GM21360 (cell line): Measurements from ENCODE around the gene PPM1H.
A peak's percentile ranks its signal among the peaks of the same experiment; 100 is the strongest.

ENCODE experiments used
- ATAC-seq: cut with Tn5 transposase; IDR thresholded peaks from one replicate; pipeline ENCODE4 v1.9.1; 2021; ENCODE audit warnings: mild to moderate bottlenecking, moderate library complexity; ENCODE audit not compliant: unreplicated experiment

Gene PPM1H

DNA sequence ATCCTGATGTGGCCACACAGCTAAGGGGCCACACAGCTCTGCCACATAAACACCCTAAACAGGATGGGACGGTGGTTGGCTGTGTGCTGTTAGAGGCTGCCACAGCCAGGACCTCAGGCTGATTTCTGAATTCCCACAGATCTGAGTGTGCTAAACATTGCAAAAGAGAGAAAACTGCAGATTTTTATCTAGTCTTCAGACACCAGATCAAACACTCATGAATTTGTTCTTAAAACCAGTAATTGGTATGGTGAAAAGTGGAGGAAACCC lies 277.7 kb downstream of the PPM1H start:
- ATAC-seq: no peak

DNA sequence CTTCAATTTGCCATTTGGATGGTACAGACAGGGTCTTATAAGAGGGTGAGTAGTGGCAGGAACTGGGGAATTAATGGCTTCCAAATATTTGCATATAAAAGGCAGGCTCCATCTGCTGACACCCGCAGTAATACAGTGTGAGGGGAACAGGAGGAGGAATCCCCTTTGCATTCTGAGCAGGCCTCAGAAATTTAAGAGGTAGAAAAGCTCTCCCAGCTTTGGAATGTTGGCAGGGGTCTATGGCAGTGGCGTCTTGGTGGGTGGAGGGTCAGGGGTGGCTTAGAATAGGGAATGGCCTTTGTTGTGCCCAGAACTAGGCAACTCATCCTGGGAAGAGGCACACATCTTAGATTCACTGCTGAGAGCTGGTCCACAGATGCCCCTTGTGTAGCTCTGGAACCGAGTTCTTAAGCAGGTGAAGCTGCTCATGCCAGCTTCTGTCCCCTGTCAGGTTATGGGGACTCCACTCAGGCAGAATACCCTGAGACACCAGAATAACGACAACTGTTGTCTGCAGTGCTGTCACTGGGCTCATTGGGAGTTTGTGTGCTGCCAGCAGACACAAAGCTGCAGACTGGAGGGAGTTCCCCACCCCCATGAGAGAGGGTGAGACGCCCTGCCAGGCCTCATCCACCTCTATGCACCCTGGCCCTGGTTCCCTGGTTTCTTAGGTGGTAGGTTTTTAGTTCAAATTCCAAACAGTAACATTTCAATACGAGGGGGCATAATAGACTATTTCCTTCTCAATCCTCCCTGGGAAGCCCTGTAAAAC lies 278.2 kb downstream of the PPM1H start:
- ATAC-seq: no peak

DNA sequence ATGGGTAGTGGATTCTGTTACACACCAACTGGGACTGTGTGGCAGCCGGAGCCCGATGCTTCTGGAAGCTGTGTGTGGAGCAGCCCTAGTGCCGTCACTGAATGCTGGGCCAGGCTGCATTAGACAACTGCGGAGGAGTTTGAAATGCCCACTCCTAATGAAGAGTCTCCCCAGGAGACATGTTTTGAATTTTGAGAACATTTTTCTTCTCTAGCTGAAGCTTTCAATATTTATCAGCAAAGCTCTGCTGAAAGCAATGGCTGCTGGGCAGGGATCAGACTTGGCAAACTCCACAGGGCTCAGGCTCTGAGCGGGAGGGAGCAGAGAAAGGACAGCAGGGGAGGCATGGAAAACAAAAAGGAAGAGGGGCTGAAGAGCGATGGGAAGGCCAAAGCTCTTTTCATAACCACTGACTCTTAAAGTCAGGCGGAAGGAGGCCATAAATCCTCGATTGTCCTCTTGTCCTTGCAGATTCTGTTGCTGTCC lies 279.2 kb downstream of the PPM1H start:
- no peak for ATAC-seq

DNA sequence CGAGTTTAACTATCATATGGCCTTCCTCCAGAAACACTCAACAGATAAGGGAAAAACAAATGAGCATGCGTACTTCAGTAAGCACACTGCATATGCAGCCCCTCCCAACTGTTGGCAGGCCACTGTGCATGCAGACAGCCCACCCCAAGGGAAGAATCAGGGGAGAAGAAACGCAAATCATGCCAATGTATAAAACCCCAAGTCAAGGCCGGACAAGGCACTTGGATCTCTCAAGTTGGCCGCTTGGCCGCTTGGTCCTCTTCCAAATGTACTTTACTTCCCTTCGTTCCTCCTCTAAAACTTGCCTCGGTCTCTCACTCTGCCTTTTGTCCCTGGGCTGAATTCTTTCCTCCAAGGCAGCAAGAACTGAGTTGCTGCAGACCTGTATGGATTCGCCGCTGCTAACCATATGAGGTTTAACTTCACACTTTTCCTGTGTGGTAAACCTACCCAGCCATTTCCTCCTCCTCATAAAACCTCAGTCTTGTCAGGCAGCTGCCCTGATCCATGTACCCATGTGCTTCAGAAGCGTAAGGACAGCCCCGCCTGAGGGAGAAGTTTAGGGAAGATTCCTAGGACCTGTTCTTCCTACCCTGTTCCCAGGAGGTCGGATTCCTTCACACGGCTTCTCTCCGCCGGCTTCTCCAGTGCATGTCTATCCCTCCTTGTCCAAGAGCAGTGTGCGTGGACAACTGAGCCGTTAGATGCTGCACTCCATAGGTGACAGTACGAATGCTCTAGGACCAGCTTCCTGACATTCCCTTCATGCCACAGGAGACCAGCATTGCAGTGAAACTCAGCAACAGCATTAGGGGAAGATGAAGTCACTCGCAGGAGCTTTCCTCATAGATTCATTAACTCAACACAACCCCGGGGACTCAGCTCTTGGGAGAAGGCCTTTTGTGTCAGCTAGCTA lies 280.4 kb downstream of the PPM1H start:
- ATAC-seq: no peak

DNA sequence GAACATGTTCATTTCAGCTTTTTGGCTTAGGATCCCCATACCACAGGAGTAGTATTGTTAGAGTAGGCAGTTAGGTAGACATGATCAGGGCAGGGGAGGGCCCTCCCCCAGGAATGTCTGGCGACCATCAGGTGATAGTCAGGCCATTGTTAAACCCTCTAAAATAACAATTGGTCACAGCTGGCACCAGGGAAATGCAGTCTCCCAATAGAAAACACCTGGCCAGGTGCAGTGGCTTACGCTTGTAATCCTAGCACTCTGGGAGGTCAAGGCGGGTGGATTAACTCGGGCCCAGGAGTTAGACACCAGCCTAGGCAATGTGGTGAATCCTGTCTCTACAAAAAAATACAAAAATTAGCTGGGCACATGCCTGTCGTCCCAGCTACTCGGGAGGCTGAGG lies 281.2 kb downstream of the PPM1H start:
- ATAC-seq: no peak

DNA sequence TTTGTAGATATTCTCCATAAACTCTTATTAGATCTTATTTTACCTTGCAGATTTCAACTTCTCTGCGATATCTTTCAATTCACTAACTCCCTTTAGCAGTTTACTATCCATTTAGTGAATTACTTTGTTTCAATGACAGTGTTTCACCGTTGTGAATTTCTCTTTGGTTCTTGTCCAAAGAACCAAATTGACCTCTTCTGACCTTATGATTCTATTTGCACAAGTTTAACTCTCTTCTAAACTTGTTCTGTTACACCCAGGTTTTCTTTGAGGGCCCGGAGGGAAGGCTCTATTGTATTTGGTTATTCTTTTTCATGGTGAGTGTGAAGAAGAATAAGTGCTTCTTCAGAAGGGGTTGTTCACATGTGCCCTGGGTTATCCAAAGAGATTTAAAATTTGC lies 281.6 kb downstream of the PPM1H start:
- no peak for ATAC-seq

DNA sequence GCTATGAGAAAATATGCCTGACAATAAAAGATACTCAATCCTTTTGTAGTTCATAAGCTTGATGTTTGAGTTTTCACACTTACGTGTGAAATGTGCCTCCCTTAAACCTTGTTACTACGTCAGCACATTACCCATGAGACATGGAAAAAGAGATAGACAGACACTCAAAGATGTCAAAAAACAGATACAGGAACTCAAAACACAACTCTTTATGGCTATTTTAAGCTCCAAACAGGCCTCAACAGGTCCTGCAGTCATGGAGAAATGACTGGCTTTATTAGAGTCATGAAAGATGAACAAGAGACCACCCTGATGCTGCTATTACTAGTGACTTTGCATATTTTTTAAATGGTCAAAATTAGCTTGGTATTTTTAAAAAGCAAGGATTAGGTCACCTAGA lies 283.8 kb downstream of the PPM1H start:
- no peak for ATAC-seq

DNA sequence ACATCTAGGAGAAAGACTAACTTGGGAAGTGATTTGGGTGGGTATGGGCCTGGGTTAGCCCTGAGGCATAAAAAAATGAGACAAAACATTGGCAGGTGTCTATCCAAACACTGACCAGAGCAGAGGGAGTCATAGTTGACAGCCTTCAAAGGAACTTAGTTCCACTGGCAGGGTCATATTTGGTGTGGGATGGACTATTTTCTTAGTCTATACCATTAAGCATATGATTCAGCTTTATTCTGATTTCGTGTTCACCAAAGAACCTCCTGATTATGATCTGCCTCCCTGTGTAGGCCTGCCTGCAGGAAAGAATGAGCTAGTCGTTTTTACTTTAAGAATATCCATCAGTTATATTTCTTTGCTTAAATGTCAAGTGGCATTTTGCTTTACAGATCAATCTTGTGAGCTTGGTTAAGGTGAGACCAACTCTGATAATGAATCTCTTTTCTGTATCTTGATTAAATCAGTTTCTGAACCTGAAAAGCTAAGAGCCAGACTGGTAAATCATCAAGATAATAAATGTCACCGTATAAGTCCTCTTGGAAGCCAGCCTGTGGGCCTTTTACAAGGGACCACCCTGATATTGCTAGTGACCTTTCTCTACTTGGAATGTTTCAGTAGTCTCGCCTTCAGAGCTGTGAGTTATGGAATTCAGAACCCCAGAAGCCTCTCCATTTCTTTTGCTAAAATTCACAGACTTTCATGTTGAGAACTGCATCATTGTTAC lies 285.4 kb downstream of the PPM1H start:
- ATAC-seq: no peak

DNA sequence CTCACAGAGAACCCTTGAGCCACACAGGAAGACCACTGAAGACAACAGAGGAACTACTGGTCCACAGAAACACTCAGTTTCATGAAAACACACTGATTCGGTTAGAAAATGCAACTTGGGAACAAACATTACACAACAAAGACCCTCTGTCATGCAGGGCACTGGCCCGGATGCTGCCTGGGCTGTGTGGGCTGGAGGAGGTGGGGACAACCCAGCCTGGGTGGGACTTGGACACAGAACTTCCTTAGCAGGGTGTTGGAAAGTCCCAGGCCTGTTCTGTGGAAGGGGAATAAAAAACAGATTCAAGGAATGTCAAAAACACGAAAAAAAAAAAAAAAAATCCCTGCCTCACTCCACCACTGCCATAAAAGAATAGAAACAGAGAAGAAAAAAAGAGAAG lies 287.4 kb downstream of the PPM1H start:
- no peak for ATAC-seq

DNA sequence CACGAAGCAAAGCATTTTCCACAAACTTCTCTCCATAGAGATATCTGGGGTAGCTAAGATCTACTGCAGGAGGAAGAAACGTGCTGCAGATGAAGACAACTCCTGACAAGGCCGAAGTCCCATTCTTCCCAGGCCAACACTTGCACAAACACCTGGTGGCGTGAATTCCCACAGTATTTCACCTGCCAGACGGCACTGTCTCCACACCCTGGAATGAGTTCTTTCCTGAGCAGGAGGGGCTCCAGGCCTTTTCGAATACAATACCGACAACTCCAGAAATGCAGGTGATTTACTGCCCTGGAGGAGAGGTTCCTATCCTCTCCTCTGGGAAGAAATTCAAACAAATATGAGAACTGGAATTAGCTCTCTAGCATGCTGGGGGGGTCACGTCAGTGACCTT lies 288.4 kb downstream of the PPM1H start:
- no peak for ATAC-seq

DNA sequence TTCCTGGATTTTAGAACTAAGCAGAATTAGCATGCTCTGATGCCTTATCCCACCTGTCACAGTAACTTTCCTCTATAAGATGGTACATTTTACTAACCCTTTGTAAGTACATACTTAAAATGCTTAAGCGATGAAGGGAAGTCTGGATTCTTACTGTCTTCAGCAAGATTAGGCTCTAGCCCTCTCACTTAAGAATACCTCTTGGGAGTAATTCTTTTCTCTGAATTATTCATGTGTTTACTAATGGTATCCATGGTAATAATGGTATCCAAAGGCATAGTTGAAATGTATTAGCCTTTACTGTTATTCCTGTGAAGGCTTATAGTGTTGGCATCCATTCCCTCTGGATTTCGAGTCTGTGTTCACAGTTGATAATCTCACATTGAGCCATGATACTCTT lies 291.5 kb downstream of the PPM1H start:
- ATAC-seq: no peak

DNA sequence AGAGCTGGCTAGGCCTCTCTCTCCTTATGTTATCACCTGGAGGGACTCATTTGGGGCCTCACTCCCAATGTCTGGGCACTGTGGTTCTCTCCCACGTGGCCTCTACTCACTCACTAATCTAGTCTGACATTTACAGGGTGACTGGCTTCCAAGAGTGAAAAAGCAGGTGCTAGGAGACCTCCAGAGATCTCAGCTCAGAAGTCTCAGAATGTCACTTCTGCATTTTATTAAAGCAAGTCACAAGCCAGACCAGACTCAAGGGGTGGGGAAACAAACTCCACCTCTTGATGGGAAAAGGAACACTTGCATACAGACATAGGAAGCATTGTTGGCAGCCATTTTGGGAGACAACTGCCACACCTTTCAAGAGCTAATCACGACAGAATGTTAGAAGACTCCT lies 292.5 kb downstream of the PPM1H start:
- ATAC-seq: no peak

DNA sequence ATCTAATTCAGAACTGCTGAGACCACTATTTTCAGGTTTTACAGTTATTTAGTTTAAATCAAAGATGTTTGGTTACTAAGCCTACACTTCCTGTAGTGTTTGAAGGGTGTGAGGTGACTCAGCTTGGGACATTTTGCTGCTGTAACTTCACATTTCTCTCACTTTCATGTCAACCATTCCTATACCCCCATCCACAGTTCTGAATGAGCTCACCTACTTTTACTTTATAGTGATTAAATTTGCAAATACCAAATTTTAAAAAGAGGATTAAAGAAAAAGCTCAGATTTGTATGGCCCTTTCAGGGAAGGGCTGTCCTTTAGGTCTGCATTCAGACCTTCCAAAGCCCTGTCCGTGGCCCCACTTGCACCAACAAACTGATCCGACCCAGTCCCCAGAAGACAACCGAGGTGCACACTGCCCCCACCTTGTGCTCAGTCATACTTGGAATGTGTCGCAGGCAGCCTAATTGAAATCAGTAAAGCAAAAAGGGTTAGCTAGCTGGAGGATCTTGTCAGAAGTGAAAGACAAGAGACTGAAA lies 294.0 kb downstream of the PPM1H start:
- peak; percentile 89 for ATAC-seq

DNA sequence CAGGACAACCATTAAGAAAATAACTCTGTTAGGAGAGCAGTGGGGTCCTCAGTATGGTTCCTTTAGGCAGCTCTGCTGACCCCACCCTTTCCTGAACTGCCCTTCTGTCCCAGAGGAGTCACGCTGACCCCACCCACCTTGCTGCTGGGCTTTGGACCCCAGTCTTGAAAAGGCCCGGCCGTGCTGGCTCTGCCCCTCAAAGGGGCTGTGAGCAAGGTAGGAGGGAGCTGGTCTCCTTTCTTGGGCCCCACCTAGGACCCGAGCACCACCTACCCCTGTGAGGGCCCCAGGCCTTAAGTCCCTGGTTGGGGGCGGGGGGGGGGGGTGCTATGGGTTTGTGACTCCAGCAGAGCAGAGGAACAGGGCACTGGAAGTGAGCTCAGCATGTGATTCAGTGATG lies 297.3 kb downstream of the PPM1H start:
- ATAC-seq: no peak

DNA sequence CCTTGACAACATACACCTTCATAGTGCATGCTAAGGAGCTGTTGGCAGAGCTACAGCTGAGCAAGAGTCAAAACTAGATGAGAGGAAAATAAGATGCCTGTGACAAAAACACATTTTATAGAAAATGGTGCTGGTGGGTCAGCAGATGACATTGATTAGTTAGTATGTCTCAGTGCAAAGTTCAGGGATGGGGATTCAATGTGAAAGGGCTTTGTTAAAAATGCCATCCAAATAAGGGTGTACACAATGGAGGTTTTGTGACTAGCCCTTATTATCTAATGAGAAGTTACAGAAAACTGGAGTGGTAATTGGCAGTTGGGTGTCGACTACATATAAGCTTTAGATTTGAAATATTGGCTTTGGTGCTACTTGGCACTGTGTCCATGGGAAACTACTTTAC lies 299.3 kb downstream of the PPM1H start:
- no peak for ATAC-seq

DNA sequence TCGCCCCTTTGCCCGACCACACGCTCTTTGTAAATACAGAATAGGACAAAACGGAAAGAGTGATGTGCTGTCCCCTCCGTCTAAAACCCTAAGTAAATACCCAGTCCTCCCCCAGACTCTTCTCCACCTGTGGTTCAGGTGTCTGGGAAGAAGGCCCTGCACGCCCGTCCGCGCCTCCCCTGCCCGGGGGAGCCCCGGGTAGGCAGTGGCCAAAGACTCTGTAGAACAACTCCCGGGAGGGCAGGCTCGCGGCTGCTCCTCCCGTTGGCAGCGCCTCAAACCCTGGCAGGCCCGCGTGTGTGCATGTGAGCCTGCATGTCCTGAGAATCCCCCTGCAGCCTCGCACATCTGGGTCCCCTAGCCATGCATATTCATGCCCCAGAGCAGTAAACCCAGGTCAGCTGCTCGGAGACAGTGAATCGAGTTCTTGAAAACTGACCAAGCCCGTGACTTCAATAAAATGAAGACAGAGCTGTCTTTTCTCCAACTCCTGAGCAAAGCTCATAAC lies 302.5 kb downstream of the PPM1H start:
- peak; percentile 51 for ATAC-seq

DNA sequence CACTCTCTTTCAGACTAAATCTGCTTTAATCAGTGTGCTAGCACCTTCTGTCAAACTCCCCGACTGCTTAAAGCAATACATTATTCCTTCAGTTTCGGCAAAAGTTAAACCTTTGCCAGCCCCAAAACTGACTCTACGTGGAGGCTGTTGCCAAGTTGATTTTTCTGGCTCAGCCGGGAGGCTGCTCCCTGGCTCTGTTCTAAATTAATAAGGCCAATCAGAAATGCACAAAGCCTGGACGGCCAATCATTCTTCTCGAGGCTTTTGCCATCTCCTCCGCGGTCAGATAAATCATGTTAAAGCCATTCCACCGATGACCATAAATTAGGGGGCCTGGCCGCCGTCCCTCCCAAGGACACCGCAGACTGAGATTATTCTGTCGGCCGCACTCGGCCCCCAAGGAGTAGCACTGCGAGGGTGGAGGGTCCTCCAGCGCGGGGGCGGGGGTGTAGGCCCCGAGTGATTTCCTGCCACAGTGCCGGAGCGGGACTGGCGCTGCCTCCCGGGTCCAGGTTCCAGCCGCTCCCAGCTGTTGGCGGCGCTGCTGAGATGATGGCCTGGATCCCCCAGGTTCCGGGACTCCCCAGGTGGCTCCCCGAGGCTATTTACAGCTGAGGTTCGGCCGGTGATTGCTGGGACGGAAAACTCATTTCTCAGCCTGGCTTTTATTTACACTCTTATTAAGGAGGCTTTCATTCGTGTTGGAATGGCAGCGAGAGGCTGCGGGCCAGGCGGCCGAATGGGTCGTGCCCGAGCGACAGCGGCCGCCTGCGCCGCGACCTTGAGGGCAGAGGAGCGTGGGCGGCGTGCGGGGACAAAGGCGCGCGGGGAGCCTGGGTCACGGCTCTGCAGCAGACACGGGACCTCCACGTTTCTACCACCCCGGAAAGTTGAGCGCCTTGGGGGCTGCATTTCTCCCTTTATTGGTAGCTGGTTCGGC lies 303.2 kb downstream of the PPM1H start:
- ATAC-seq: peak; percentile 61

DNA sequence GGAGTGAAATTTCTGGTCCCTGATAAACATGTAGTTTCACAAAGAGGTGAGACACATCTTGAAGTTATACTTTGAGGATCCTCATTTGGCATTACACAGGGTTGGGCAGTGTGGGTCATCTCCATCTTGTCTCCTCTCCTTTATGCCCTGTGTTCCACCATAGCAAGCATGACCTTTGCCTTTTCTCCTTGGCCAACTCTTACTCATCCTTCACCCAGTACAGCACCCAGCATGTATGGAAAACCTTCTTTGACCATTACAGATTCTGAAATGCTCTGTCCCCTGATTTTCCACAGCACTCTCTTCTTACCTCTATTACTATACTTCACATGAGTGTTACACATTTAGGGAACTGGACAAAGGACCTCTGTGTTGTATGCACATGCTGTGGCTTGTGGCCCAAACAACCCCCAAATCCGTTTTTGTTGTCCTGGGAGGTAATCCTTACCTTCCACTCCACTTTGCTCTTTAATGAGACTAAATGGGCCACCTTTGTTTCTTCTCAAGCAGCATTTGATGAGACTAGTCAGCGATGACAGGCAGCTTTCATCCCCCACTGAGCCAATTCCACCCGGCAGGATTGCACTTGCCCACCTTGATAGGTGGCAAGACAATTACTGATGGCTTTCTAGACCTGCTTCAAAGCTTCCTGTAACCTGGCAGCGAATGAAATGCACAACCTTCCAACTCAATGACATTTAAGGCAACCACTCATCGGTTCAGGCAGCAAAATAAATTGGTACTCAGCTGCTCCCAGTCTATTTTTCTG lies 304.8 kb downstream of the PPM1H start:
- no peak for ATAC-seq

DNA sequence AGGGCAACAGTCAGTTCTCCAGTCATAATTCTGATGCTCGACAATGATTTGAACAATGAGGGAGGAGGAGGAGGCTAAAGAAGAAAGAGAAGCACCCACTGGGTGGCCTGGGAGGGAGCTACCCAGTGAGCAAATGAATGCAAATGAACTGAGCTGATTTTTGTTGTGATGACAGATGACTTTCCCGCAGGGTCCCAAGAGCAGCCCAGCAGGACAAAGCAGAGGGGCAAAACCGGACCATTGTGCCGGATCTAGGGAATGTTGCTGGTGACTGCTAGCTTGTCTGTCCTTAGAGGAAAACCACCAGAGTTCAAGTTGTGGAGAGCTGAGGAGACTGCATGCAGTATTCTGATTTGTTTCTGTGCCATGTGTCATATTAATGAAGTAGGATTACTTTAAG lies 305.5 kb downstream of the PPM1H start:
- ATAC-seq: no peak
